Right lobe of liver (tissue), 4 donors: ENCODE measurements around the gene NTN1.

Experiments
- CTCF ChIP-seq, 4 donors: fragments of 200-600 bp in 3 of 4; fragments of 450-650 bp in 1 of 4; IDR thresholded peaks; one replicate each; pipeline versions ENCODE4 v1.5.1 to v1.8.0; 2016 to 2022; ENCODE audit warnings: antibody characterized with exemption in 4 of 4, mild to moderate bottlenecking in 2 of 4
- POLR2A ChIP-seq: fragments of 450-650 bp; IDR thresholded peaks from one replicate; pipeline ENCODE4 v1.6.1; 2017; ENCODE audit warnings: antibody characterized with exemption, mild to moderate bottlenecking
- donor health status: DM: no; HTN: no; CAD: no.
- donor health status: DM: no; HTN: no; CAD: no.
- donor health status: DM: no; HTN: yes; CAD: no.

- TF ChIP-seq CTCF (IDR thresholded peaks at IDR 0.05) (no peak), POLR2A (no peak)
These were observed 152.2 kb downstream of the NTN1 start for GRCh38 chr17:9173386-9173983.
